ENCODE measurements around the gene OXA1L.

DNA sequence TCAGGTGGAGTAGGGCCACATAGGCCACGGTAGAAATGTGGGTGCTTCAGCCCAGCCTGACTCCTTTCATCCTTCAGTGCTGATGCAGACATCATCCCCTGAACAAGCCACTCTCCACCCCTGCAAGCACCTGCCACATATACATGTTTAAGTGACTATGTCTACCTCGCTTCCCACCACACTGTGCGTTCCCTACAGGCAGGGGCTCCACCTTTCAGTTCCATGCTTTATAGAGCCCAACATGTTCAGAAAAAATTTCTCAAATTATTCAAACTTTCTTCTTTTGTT is 37.1 kb downstream of the OXA1L start:
- TF ChIP-seq, protein P1, sequence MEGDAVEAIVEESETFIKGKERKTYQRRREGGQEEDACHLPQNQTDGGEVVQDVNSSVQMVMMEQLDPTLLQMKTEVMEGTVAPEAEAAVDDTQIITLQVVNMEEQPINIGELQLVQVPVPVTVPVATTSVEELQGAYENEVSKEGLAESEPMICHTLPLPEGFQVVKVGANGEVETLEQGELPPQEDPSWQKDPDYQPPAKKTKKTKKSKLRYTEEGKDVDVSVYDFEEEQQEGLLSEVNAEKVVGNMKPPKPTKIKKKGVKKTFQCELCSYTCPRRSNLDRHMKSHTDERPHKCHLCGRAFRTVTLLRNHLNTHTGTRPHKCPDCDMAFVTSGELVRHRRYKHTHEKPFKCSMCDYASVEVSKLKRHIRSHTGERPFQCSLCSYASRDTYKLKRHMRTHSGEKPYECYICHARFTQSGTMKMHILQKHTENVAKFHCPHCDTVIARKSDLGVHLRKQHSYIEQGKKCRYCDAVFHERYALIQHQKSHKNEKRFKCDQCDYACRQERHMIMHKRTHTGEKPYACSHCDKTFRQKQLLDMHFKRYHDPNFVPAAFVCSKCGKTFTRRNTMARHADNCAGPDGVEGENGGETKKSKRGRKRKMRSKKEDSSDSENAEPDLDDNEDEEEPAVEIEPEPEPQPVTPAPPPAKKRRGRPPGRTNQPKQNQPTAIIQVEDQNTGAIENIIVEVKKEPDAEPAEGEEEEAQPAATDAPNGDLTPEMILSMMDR (IDR thresholded peaks at IDR 0.05), result no peak
- no peak for TF ChIP-seq POLR2A (IDR thresholded peaks at IDR 0.05; ENCODE audit: low read depth)
- no peak for TF ChIP-seq POLR2AphosphoS5 (IDR thresholded peaks at IDR 0.05)
- TF ChIP-seq EP300 (IDR thresholded peaks at IDR 0.05), result no peak
